SIG-M5 treated with dmso at 0.1 percent for 504 hours (cell line): ENCODE results near the gene RNF144A.

Source experiments
- DNase-seq: peaks from one replicate; lab custom pipeline; 2025; ENCODE audit not compliant: unreplicated experiment; lab: John Stamatoyannopoulos, UW

Gene RNF144A

DNA sequence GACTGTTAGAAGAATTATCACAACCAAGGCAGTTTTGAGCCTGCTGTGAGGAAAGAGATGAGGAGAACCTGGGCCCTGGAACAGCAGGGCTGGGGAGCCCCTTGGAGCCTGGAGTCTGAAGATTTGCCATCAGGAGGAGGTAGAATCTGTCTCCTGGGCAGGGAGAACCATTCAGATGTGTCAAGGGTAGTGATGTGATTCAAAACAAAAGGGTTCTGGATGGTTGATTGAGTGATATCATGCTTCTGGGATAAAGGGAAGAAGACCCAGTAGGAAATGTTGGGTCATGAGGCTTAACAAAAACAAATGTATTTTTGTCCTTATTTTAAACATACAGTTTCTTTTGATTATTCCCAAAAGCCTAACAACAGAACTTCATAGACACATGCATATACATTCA is 28.6 kb downstream of the RNF144A start:
- no peak for DNase-seq

DNA sequence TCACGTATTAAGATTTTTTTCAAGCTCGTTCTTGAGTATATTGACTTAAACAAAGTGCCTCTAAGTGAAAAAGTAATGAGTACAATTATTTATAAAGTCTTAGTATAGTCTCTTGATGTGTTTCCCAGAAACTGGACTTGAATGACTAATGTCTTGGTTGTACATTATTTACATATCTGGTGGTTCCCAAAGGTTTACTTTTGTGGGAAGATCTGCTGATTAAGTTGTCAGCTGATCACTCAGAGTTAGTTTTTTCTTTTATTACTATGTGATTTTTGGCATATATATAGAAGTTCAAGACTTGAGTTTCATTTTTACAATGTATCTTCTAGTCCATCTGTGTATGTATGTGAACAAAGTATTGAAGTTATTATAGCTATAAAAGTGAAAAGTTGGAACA is 29.5 kb downstream of the RNF144A start:
- no peak for DNase-seq

- DNase-seq: no peak
Observed at GRCh38 chr2:6947929-6948676, 30.9 kb downstream of the RNF144A start.

DNA sequence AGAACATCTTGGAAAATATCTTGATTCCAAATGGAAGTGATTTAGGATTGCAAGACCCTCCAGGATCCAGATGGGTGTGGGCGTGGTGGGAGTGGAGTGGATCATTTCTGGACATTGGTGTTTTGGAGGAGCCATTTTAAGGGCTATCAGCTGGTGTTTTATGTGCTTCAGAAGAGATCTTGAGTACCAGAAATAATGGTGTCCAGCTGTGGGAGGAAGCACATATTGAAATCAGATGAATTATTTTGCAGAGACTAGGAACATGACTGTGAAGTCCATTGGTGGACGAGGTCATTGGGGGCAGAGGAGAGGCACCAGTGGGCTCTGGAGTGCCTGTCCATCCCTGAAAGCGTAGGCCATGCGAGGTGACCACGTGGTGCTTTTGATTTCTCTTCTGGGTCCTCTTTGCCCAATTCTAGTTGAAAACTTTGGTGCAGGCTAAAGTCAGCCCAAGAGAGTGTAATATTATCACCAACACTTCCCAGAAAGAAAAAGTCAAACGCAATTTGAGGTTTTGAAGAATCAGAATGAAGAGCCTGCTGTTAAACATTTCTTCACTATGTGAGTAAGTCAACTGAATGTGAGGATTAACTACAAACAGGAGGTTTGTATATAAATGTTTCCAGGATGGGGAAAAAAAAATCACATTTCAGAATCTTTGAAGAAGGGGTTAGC is 31.6 kb downstream of the RNF144A start:
- no peak for DNase-seq

DNA sequence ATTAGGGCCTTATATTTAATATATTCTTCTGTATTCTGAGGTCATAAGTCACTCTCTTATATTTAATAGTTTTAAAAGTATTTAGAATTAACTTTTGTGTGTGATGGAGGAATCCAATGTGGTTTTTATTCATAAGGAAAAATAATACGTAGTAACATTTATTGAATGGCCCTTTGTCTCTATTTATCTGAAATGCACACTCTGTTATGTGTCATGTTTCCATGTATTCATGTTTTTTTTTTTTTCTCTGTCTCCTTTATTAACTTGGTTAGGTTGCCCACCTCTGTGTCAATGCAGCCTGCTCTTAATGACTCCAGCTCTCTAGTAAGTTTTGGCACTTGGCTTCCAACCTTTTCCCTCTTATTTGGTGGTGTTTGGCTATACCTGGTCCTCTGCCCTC is 33.8 kb downstream of the RNF144A start:
- no peak for DNase-seq

- DNase-seq: no peak
Observed at GRCh38 chr2:6952101-6952500, 34.9 kb downstream of the RNF144A start.

DNA sequence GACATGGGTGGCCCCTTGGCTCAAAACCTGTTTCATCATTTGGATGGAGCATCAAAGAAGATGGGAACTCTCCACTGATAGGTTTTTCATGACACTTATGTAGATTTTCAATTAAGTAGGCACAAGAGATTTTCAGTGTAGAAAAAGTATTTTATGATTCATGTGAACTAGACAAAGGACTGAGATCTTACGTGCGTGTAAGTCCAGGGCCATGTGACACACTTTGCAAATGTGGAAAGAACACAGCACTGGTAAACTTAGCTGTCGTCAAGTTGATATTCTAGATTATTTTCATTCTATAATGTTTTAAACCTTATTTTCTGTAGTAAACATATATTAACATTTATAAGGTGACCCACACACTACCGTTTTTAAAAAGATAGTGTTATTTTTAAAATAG is 37.4 kb downstream of the RNF144A start:
- DNase-seq: no peak

GRCh38 chr2:6955511-6956136 is 38.4 kb downstream of the RNF144A start:
- no peak for DNase-seq

- DNase-seq: no peak
Observed at GRCh38 chr2:6956566-6956965, 39.4 kb downstream of the RNF144A start.

DNA sequence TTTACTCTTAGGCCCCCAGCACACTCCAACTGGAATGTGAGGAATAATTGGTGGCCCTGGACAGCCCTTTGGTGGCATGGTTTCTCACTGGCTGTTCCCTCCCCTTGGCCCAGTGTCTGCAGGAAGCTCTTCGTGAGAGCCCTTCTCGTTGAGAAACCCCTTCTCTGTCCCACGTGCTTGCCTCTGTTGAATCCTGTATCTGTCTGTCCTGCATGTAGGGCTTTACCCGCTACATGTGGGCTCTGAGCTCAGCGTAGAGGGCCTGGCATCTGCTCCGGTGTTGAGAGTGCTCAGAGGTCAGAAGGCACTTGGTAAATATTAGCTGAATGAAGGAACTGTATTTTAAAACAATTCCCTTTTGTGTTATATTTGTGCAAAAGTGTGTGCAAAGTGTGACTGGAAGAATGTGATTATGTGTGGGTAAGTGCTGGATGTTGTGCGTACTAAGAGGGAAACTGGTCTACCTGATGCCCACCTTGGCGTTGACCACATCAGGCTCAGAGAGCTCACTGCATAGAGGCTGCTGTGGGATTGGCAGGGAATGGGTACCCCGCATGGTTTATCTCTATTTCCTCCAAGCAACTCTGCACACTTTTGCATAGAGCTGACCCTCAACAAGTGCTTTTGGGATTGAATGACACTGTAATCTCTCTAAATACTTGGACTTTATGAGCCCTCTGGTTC is 40.0 kb downstream of the RNF144A start:
- no peak for DNase-seq

DNA sequence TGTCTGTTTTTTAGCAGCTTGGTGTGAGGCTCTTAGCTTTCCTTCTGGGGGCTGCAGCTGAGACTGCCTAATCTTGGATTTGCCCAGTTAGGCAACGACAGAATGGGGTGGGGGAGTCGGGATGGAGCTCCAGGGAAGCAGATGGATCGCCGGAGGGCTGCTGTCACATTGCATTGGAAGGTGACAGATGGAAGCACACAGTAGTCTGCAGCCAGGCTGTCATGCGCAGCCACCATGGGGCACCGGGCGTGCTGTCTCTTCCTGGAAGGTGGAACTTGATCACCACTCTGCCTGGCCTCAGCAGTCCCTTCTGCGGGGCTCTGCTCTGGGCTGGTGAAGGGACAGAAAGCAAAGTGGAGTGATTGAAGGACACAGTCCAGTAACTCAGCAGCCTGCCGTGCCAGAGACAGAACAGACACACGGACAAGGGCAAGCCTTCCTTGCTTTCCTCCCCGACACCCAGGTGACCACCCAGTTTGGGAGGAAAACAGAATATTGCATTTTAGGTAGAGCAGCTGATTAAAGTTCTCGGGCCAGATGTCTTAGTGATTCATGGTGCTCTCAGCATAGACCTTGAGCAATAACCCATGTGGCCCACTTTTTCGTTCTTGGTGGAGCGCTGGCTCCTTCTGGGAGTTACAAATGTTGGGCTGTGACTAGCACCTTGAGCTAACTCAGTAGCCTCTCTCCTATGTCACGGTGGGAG is 40.9 kb downstream of the RNF144A start:
- DNase-seq: no peak

- DNase-seq: no peak
Observed at GRCh38 chr2:6958616-6959235, 41.5 kb downstream of the RNF144A start.

GRCh38 chr2:6959751-6960150 is 42.5 kb downstream of the RNF144A start:
- no peak for DNase-seq

DNA sequence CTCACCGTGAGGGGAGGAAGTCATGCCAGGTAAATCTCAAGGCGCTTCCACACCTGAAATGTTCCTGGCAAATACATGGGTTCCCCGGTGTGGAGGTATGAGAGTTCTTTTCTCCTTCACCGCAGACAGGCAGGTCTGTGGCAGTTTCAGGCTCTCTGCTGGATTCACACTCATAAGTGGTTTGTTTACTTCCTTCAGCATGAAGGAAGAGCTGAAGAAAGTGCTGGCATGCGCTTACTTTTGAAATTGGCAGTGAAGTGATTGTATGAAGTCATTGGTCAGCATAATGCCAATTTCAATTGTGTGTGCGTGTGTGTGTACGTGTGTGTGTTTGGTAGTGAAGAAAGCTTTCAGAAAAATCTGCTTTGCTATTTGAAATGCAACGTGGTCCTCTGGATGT is 43.4 kb downstream of the RNF144A start:
- DNase-seq: no peak

DNA sequence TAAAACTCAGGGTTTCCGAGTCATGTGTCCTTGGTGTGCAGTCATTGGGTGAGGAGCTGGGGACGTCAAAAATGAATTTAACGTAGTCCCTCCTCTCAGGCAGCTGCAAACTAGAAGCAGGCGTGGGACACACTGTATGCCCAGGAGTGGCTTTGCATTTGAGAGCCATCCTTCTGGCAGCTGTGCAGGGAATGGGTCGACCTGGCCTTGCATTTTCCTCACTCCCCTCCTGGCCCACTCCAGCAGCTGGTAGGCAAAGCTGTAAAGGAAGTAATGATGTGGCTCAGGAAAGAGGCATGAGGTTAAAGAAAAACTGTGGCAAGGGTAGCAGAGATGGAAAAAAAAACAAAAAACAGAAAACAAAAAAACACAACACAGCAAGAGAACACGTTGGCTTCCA is 46.5 kb downstream of the RNF144A start:
- DNase-seq: no peak

DNA sequence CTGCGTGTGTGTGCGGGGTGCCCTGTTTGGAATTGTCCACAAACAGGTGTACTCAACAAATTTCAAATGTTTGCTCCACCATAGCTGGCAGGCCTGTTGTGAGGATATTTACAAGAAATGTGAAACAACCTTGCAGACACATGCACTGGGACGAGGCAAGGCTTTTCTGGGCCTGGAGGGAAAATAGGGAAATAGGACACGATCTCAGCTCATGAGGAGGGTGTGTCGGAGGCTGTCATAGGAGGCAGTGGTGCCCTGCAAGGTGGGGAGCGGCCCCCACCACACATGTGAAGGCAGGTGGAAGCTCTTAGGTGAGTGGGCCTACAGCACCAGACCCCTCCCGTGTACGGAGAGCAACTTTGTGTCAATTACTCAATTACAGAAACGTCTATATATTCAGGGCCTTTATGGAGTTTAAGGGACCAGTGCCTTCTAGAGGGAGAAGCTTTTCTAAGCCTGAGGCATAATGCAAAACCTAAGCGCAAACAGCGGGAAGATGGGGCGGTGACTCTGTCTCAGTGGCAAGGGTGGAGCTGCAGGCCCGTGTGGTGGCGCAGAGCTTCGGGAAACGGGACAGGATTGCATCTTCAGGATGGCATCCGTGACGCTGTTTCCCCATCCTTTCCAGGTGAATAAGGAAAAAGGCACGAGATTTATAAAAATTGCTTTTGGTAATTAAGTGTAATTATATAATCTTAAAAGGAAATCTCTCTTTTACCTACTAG is 48.0 kb downstream of the RNF144A start:
- DNase-seq: no peak

GRCh38 chr2:6966446-6966940 is 49.3 kb downstream of the RNF144A start:
- no peak for DNase-seq

DNA sequence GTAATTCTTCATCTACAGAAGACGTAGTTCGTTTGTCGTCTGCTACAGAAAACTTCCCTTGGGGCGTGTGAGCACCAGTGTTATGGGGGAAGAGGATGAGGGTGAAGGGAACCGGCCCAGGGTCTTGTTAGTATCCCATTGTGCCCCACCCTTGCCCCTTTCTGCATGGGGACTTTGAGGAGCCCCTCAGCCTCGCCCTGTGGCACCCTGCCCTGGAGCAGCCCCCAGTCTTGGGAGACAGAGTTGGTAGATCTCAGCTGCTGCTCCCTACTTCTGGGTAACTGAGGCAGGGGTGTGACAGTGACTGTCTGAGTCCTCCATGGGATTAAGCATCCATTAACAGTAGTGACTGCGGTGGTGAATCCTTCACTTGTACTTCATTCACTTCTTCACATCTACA is 50.1 kb downstream of the RNF144A start:
- no peak for DNase-seq

- no peak for DNase-seq
Observed at GRCh38 chr2:6968319-6969100, 51.3 kb downstream of the RNF144A start.
